Ovary (tissue), 3 donors: ENCODE data around the gene RYR2.

Source experiments
- POLR2A ChIP-seq: fragments of 450-650 bp; IDR thresholded peaks from one replicate; pipeline ENCODE4 v1.6.1; 2017; ENCODE audit warnings: antibody characterized with exemption, mild to moderate bottlenecking, moderate library complexity
- TF ChIP-seq, protein P1 (sequence below), 3 donors: fragments of 450-650 bp in 2 of 3; fragments of 200-600 bp in 1 of 3; IDR thresholded peaks; one replicate each; pipeline versions ENCODE4 v1.5.1 to v1.8.0; 2016 to 2022; ENCODE audit warnings: antibody characterized with exemption in 3 of 3, mild to moderate bottlenecking in 1 of 3
- donor health status: DM: no; HTN: no; CAD: no.

DNA sequence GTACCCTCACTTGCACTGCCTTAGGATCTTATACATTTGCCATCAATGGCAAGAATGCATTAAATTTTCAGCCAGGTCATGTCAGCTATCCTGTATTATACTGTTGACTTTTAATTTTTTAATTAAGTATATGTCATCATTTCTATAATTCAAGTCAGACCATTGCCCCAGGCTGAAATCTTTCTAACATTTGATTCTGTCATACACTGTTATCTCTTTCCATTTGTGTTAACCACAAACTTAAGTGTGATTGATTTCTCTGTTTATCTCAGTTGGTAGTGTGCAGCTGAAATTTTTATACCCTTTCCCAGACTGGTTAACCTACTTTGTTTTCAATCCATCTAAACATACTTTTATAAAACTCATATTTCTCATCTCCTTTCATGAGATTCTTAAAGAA, 695.5 kb downstream of the RYR2 start:
- no peak for TF ChIP-seq POLR2A
- TF ChIP-seq, protein P1, sequence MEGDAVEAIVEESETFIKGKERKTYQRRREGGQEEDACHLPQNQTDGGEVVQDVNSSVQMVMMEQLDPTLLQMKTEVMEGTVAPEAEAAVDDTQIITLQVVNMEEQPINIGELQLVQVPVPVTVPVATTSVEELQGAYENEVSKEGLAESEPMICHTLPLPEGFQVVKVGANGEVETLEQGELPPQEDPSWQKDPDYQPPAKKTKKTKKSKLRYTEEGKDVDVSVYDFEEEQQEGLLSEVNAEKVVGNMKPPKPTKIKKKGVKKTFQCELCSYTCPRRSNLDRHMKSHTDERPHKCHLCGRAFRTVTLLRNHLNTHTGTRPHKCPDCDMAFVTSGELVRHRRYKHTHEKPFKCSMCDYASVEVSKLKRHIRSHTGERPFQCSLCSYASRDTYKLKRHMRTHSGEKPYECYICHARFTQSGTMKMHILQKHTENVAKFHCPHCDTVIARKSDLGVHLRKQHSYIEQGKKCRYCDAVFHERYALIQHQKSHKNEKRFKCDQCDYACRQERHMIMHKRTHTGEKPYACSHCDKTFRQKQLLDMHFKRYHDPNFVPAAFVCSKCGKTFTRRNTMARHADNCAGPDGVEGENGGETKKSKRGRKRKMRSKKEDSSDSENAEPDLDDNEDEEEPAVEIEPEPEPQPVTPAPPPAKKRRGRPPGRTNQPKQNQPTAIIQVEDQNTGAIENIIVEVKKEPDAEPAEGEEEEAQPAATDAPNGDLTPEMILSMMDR (IDR thresholded peaks at IDR 0.05) = no peak
